Mesendoderm (in vitro differentiated cells): ENCODE measurements around the gene PLGRKT.
"Not testable (repeated sequence)": the region's sequence is repeated elsewhere in the genome, so short reads cannot be mapped to it uniquely, and the experiment has no call there.

ENCODE experiments used
- DNase-seq: peaks from one replicate; pipeline ENCODE4 v3.0.0; 2013
- H2AK5ac ChIP-seq: 2 replicates; pipeline ENCODE4 v1.6.1; 2013; ENCODE audit warnings: low read length, inconsistent platforms
- H2BK120ac ChIP-seq: 2 replicates; pipeline ENCODE4 v1.6.1; 2013; ENCODE audit warnings: low read depth, mild to moderate bottlenecking, low read length, moderate library complexity, mixed read lengths
- H2BK15ac ChIP-seq: replicated peaks from 2 replicates; pipeline ENCODE4 v1.6.1; 2013; ENCODE audit warnings: low read depth, mild to moderate bottlenecking, moderate library complexity
- H2BK5ac ChIP-seq: 2 replicates; pipeline ENCODE4 v1.6.1; 2013; ENCODE audit warnings: low read length, inconsistent platforms
- H3K18ac ChIP-seq: 2 replicates; pipeline ENCODE4 v1.6.1; 2013; ENCODE audit warnings: mild to moderate bottlenecking, low read length, mixed read lengths
- H3K23ac ChIP-seq: one replicate; pipeline ENCODE4 v1.6.1; 2013; ENCODE audit warnings: low read length
- H3K27ac ChIP-seq: 2 replicates; pipeline ENCODE4 v1.5.1; 2013; ENCODE audit warnings: low read depth, mild to moderate bottlenecking, inconsistent platforms, low read length, moderate library complexity
- H3K27me3 ChIP-seq: 2 replicates; pipeline ENCODE4 v1.6.1; 2013; ENCODE audit warnings: low read length, control low read depth, mild to moderate bottlenecking, inconsistent platforms; ENCODE audit not compliant: insufficient read depth, poor library complexity
- H3K36me3 ChIP-seq: 2 replicates; pipeline ENCODE4 v1.6.1; 2013; ENCODE audit warnings: low read length, inconsistent platforms; ENCODE audit not compliant: control insufficient read depth, insufficient read depth
- H3K4ac ChIP-seq: one replicate; pipeline ENCODE4 v1.6.1; 2013; ENCODE audit warnings: low read depth, mild to moderate bottlenecking, low read length, moderate library complexity
- H3K4me1 ChIP-seq: 2 replicates; pipeline ENCODE4 v1.6.1; 2013; ENCODE audit warnings: low read depth, low read length, inconsistent platforms; ENCODE audit not compliant: control insufficient read depth
- H3K4me2 ChIP-seq: 2 replicates; pipeline ENCODE4 v1.6.1; 2013; ENCODE audit warnings: low read length
- H3K4me3 ChIP-seq: 2 replicates; pipeline ENCODE4 v1.5.1; 2013; ENCODE audit warnings: mild to moderate bottlenecking, low read length
- H3K56ac ChIP-seq: one replicate; pipeline ENCODE4 v1.6.1; 2013; ENCODE audit warnings: low read length
- H3K79me1 ChIP-seq: 2 replicates; pipeline ENCODE4 v1.6.1; 2013; ENCODE audit warnings: low read length, inconsistent platforms
- H3K79me2 ChIP-seq: 2 replicates; pipeline ENCODE4 v1.6.1; 2013; ENCODE audit warnings: mild to moderate bottlenecking, low read length; ENCODE audit not compliant: control insufficient read depth, insufficient read depth
- H3K9ac ChIP-seq: 2 replicates; pipeline ENCODE4 v1.6.1; 2013; ENCODE audit warnings: low read length, inconsistent platforms
- H4K5ac ChIP-seq: one replicate; pipeline ENCODE4 v1.6.1; 2013; ENCODE audit warnings: low read length
- H4K8ac ChIP-seq: one replicate; pipeline ENCODE4 v1.6.1; 2013; ENCODE audit warnings: low read depth, mild to moderate bottlenecking, control low read depth, low read length, moderate library complexity
- WGBS: extraction: QIAGEN DNeasy Blood & Tissue Kit; methylation state at CpG from one replicate; pipeline ENCODE4 v1.1.7; 2013; ENCODE audit warnings: low lambda C conversion rate, missing lambda C conversion rate; ENCODE audit not compliant: insufficient coverage; ENCODE audit errors: extremely low coverage; 5-methylcytosine and 5-hydroxymethylcytosine counted together

The PLGRKT gene

DNA sequence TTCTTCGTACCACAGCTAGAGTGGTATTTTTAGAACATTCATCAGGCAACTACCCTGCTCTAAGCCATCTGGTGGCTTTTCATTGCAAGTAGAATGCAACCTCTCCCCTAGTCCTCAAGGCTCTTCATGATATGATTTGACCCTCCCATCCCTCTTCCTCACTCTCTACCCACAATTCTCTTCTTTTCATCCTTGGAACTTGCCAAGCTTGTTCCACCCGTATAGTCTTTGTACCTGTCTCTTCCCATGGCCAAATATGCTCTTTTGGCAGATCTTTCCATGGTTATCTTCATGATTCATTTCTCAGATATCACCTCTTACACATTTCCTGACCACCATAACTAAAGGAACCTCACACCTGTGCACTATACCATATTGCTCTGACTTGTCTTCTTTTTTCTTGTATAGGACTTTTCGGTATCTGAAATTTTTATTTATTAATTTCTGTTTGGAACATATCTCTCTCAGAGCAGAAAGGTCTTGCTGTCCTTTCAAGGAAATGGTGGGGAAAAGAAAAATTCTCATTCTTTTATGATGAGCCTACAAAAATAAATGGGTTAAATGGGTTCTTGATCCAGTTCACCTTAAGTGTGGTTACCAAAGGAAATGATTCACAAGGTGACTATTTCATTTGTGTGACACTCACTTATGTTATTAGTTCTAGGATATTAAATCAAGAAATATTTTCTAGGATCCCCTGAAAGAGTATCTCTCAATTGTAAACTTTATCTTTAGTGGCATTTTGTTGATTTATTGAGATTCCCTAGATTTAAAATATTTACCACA lies 8.9 kb upstream of the PLGRKT start:
- Histone ChIP-seq H3K4me1 (no peaks in the 10 kb centered on the region), H3K4ac (no peak overlapping the region)

DNA sequence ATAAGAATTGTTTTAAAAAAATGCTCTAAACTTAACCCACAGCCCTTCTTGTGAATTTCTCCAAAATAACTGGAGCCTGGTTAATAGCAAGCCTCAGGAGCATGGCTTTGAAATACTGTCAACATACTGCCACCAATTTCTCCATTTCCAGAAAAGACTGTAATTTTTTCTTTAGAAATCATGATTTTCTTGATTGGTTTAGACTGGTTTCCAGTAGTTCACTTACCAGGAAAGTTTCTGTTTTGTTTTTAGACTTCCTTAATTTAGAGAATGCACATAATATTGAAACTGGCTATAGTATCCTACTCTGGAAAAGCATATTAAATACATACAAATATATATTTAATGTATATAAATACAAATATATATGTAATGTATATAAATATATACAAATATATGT lies 8.2 kb upstream of the PLGRKT start:
- Histone ChIP-seq H4K8ac (no peak overlapping the region), H2AK5ac (no peak overlapping the region), H3K9ac (no peak overlapping the region), H3K79me2 (no peaks in the 10 kb centered on the region), H3K27ac (no peak overlapping the region), H2BK15ac (no peak overlapping the region), H2BK5ac (no peak overlapping the region), H3K23ac (no peak overlapping the region), H3K27me3 (no peaks in the 10 kb centered on the region), H3K4me3 (no peak overlapping the region), H3K56ac (no peak overlapping the region), H3K18ac (no peak overlapping the region), H3K4me1 (no peaks in the 10 kb centered on the region), H3K79me1 (no peaks in the 10 kb centered on the region), H3K4me2 (no peak overlapping the region), H4K5ac (no peak overlapping the region), H3K36me3 (no peaks in the 10 kb centered on the region), H3K4ac (no peak overlapping the region), H2BK120ac (no peak overlapping the region)
- no peak for DNase-seq

More for the DNA sequence above, 8.9 kb upstream of the PLGRKT start:
- Histone ChIP-seq H3K18ac (no peak overlapping the region), H3K27me3 (no peaks in the 10 kb centered on the region), H4K8ac (no peak overlapping the region), H3K4me3 (no peak overlapping the region), H3K9ac (no peak overlapping the region), H2BK5ac (no peak overlapping the region), H2AK5ac (no peak overlapping the region), H3K79me1 (no peaks in the 10 kb centered on the region), H2BK15ac (no peak overlapping the region), H3K23ac (no peak overlapping the region), H3K79me2 (no peaks in the 10 kb centered on the region), H2BK120ac (no peak overlapping the region), H3K36me3 (no peaks in the 10 kb centered on the region), H3K4me2 (no peak overlapping the region), H3K56ac (no peak overlapping the region), H4K5ac (no peak overlapping the region), H3K27ac (no peak overlapping the region)
- no CpG with 5 or more reads among the region's 3 CpGs for WGBS
- no peak for DNase-seq

DNA sequence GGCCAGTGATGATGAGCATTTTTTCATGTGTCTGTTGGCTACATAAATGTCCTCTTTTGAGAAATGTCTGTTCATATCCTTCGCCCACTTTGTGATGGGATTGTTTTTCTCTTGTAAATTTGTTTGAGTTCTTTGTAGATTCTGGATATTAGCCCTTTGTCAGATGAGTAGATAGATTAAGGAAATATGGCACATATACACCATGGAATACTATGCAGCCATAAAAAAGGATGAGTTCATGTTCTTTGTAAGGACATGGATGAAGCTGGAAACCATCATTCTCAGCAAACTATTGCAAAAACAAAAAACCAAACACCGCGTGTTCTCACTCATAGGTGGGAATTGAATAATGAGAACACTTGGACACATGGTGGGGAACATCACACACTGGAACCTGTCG lies 7.4 kb upstream of the PLGRKT start:
- H3K36me3 ChIP-seq, H2BK120ac ChIP-seq, H3K27ac ChIP-seq, H4K8ac ChIP-seq, DNase-seq, H3K79me2 ChIP-seq, H3K79me1 ChIP-seq, H3K18ac ChIP-seq, H3K27me3 ChIP-seq, H4K5ac ChIP-seq, H3K56ac ChIP-seq, H3K4me1 ChIP-seq, H3K9ac ChIP-seq, H3K4ac ChIP-seq, H2AK5ac ChIP-seq, H2BK15ac ChIP-seq, H3K23ac ChIP-seq, H3K4me2 ChIP-seq, H2BK5ac ChIP-seq, H3K4me3 ChIP-seq: not testable (repeated sequence)
- no CpG with 5 or more reads among the region's 4 CpGs for WGBS

DNA sequence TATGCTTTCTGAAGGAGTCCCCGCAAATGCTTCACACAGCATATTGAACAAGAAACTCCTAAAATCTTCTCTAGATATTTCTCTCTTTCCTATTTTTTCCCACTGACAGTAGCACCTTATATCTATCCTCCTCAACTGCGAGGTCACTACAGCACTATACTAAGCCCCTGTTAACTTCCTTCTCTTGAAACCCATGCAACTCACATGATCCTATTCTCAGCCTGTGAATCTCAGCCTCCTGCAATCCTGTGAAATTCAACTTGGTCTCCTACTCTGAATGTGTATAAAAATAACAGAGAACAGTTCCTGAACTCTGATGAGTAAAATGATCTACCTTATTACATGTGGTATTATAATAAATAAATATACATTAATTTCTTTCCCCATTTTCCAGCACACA lies 6.1 kb upstream of the PLGRKT start:
- H3K27me3 ChIP-seq = no peaks in the 10 kb centered on the region
- H3K27ac ChIP-seq = no peak overlapping the region
- H3K9ac ChIP-seq = no peak overlapping the region
- H3K18ac ChIP-seq = no peak overlapping the region
- no peak overlapping the region for H4K8ac ChIP-seq
- H3K79me2 ChIP-seq = no peaks in the 10 kb centered on the region
- H3K4ac ChIP-seq = no peak overlapping the region
- no peak overlapping the region for H3K4me3 ChIP-seq
- no peaks in the 10 kb centered on the region for H3K36me3 ChIP-seq
- no peak for DNase-seq
- H2BK120ac ChIP-seq = no peak overlapping the region
- H2BK5ac ChIP-seq = no peak overlapping the region
- H3K56ac ChIP-seq = no peak overlapping the region
- H2BK15ac ChIP-seq = no peak overlapping the region
- WGBS = no CpG with 5 or more reads among the region's 2 CpGs
- H3K4me2 ChIP-seq = no peak overlapping the region
- no peak overlapping the region for H3K23ac ChIP-seq
- no peak overlapping the region for H4K5ac ChIP-seq
- no peaks in the 10 kb centered on the region for H3K4me1 ChIP-seq
- no peak overlapping the region for H2AK5ac ChIP-seq
- no peaks in the 10 kb centered on the region for H3K79me1 ChIP-seq

DNA sequence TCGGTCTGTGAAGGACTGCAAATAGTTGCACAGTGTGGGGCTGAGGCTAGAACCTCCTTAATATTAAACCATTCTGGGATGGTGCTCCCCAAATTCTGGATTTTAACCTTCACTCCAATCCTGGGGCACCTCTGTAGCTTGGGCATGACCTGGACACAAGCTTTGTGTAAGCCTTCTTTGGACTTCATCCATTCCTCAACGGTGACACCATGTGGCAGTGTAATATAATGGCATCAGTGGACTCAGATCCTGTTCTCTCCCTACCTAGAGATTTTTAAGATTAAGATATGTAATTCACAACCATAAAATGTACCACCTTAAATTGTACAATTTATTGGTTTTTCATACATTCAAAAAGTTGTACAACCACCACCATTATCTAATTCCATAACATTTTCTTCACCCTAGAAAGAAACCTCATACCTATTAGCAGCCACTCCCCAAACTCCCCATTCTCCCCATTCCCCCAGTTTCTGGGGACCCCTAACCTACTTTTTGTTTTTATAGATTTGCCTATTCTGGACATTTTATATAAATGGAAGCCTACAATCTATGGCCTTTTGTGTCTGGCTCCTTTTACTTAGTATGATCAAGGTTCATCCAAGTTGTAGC lies 4.8 kb upstream of the PLGRKT start:
- no peak overlapping the region for H4K8ac ChIP-seq
- peaks cover 3% of the 10 kb centered on the region for H3K4me1 ChIP-seq
- no peaks in the 10 kb centered on the region for H3K79me2 ChIP-seq
- H2BK15ac ChIP-seq = no peak overlapping the region
- no peak overlapping the region for H2BK120ac ChIP-seq
- H3K4me2 ChIP-seq = no peak overlapping the region
- no peaks in the 10 kb centered on the region for H3K36me3 ChIP-seq
- no peak overlapping the region for H3K23ac ChIP-seq
- no peak overlapping the region for H3K4me3 ChIP-seq
- no peak overlapping the region for H3K56ac ChIP-seq
- WGBS = no CpG with 5 or more reads among the region's 2 CpGs
- H3K9ac ChIP-seq = no peak overlapping the region
- H3K18ac ChIP-seq = no peak overlapping the region
- H4K5ac ChIP-seq = no peak overlapping the region
- DNase-seq = peak; percentile 73
- no peak overlapping the region for H2AK5ac ChIP-seq
- no peaks in the 10 kb centered on the region for H3K79me1 ChIP-seq
- H2BK5ac ChIP-seq = no peak overlapping the region
- H3K27me3 ChIP-seq = no peaks in the 10 kb centered on the region
- no peak overlapping the region for H3K27ac ChIP-seq
- no peak overlapping the region for H3K4ac ChIP-seq

DNA sequence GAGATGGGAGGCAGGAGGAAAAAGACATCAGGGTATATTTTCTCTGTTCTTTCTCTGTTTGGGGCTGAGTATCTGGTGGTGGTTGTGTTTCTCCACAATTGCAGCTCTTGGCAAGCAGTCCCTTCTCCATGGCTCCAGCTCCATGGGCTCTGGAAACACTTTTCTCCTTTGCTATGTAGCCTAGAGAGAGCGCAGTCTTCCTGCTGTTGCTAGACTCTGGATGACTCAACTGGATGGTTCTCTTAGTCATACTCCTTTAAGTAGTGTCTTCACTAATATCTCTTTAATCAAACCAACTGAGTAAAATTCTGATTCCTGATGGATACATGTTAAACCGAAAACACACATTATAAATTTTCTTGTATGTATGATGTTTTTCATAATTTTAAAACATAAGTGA lies 3.3 kb upstream of the PLGRKT start:
- no CpG with 5 or more reads among the region's 2 CpGs for WGBS
- H3K4me3 ChIP-seq = no peak overlapping the region
- H2AK5ac ChIP-seq = no peak overlapping the region
- H3K79me1 ChIP-seq = no peaks in the 10 kb centered on the region
- no peak overlapping the region for H3K23ac ChIP-seq
- H3K4me2 ChIP-seq = no peak overlapping the region
- no peak overlapping the region for H3K9ac ChIP-seq
- no peaks in the 10 kb centered on the region for H3K79me2 ChIP-seq
- DNase-seq = peak; percentile 52
- no peak overlapping the region for H3K18ac ChIP-seq
- H2BK5ac ChIP-seq = no peak overlapping the region
- H4K5ac ChIP-seq = no peak overlapping the region
- no peak overlapping the region for H3K4ac ChIP-seq
- no peak overlapping the region for H2BK15ac ChIP-seq
- H4K8ac ChIP-seq = no peak overlapping the region
- no peak overlapping the region for H3K27ac ChIP-seq
- H3K36me3 ChIP-seq = no peaks in the 10 kb centered on the region
- H3K27me3 ChIP-seq = no peaks in the 10 kb centered on the region
- H2BK120ac ChIP-seq = no peak overlapping the region
- H3K56ac ChIP-seq = no peak overlapping the region
- H3K4me1 ChIP-seq = peaks cover 5% of the 10 kb centered on the region
